H1 (cell line): Measurements from ENCODE around the gene SLC37A2. TPM values are rescaled to one million over a fixed set of nuclear protein-coding genes. Genes with fewer than 3 reads are reported as not detected.

Experiments
- CTCF ChIA-PET: fragments of 300-600 bp; sonication (Branson Sonifier 250); formaldehyde crosslinking; loops from one replicate; lab custom pipeline; 2021; ENCODE audit not compliant: partially characterized antibody; lab: Charles Lee
- POLR2A ChIA-PET: fragments of 300-600 bp; sonication (Branson Sonifier 250); formaldehyde crosslinking; loops from one replicate; lab custom pipeline; 2021; ENCODE audit warnings: inconsistent platforms; ENCODE audit not compliant: partially characterized antibody; lab: Charles Lee
- DNase-seq, 2 experiments: peaks; one replicate each; pipeline versions ENCODE4 v3.0.0 to v3.0.0-alpha.2; 2010 to 2022; ENCODE audit warnings: low spot score in 2 of 2, low read depth in 1 of 2, mixed read lengths in 1 of 2
- FAIRE-seq: peaks from 2 replicates; lab custom pipeline; 2011; peaks lifted over from hg19 to GRCh38; lab: Jason Lieb, UNC
- H2AFZ ChIP-seq: 2 replicates; pipeline ENCODE4 v1.8.1; 2012; ENCODE audit warnings: low read length, inconsistent platforms
- H2AK5ac ChIP-seq: 2 replicates; pipeline ENCODE4 v1.6.1; 2013; ENCODE audit warnings: low read depth, low read length
- H2BK120ac ChIP-seq: replicated peaks from 2 replicates; pipeline ENCODE3; 2013; ENCODE audit warnings: low read depth, low read length, inconsistent platforms
- H2BK12ac ChIP-seq: 2 replicates; pipeline ENCODE4 v1.6.1; 2013; ENCODE audit warnings: low read depth, low read length
- H2BK15ac ChIP-seq: 2 replicates; pipeline ENCODE4 v1.6.1; 2013; ENCODE audit warnings: low read length
- H2BK20ac ChIP-seq: 2 replicates; pipeline ENCODE4 v1.6.1; 2013; ENCODE audit warnings: low read length
- H2BK5ac ChIP-seq: 2 replicates; pipeline ENCODE4 v1.6.1; 2013; ENCODE audit warnings: low read depth, low read length
- H3K14ac ChIP-seq: 2 replicates; pipeline ENCODE4 v1.6.1; 2013; ENCODE audit warnings: inconsistent platforms; ENCODE audit not compliant: insufficient read length
- H3K18ac ChIP-seq: 2 replicates; pipeline ENCODE4 v1.6.1; 2013; ENCODE audit warnings: low read length; ENCODE audit errors: extremely low read depth
- H3K23ac ChIP-seq: 2 replicates; pipeline ENCODE4 v1.6.1; 2013; ENCODE audit warnings: inconsistent platforms; ENCODE audit not compliant: insufficient read length
- H3K23me2 ChIP-seq: 2 replicates; pipeline ENCODE4 v1.6.1; 2013; ENCODE audit warnings: low read depth, low read length
- H3K27ac ChIP-seq: 2 replicates; pipeline ENCODE4 v1.6.1; 2011; ENCODE audit warnings: low read depth, low read length, inconsistent platforms
- H3K27me3 ChIP-seq, 4 experiments: replicated peaks in 1 of 4; 1 replicate in 1 of 4; 2 replicates in 3 of 4; pipeline versions ENCODE4 v1.6.1 to v1.8.1; 2011 to 2013; ENCODE audit warnings: low read length in 3 of 4, mild to moderate bottlenecking in 3 of 4, inconsistent platforms in 2 of 4, mixed read lengths in 2 of 4, moderate library complexity in 1 of 4; ENCODE audit not compliant: control insufficient read depth in 3 of 4, insufficient read depth in 3 of 4; ENCODE audit errors: extremely low read depth in 1 of 4
- H3K36me3 ChIP-seq, 4 experiments: 2 replicates each; pipeline versions ENCODE4 v1.6.1 to v1.8.1; 2011 to 2013; ENCODE audit warnings: mild to moderate bottlenecking in 4 of 4, low read length in 3 of 4, moderate library complexity in 2 of 4, control low read depth in 1 of 4, inconsistent platforms in 1 of 4; ENCODE audit not compliant: insufficient read depth in 4 of 4, control insufficient read depth in 2 of 4
- H3K4ac ChIP-seq: replicated peaks from 2 replicates; pipeline ENCODE3; 2013; ENCODE audit warnings: low read length, low read depth, mixed read lengths, inconsistent platforms; ENCODE audit not compliant: insufficient read length
- H3K4me1 ChIP-seq, 4 experiments: replicated peaks in 1 of 4; 1 replicate in 1 of 4; 2 replicates in 3 of 4; pipeline versions ENCODE4 v1.6.1 to v1.8.1; 2011 to 2013; ENCODE audit warnings: low read length in 3 of 4, inconsistent platforms in 2 of 4, mixed read lengths in 1 of 4; ENCODE audit not compliant: insufficient read depth in 4 of 4, control insufficient read depth in 3 of 4
- H3K4me2 ChIP-seq, 2 experiments: 2 replicates each; pipeline versions ENCODE4 v1.6.1 to v1.8.1; 2011 to 2013; ENCODE audit warnings: low read depth in 2 of 2, low read length in 2 of 2, control low read depth in 1 of 2, inconsistent platforms in 1 of 2, mild to moderate bottlenecking in 1 of 2; ENCODE audit not compliant: insufficient read depth in 1 of 2
- H3K4me3 ChIP-seq, 4 experiments: fragments of 200-600, 300-600 bp in 1 of 4; sonication (generic), shearing (Covaris generic), sonication (Bioruptor Twin) in 1 of 4; 2 replicates each; pipeline versions ENCODE4 v1.5.1 to v1.8.1; 2011 to 2016; ENCODE audit warnings: low read length in 4 of 4, low read depth in 3 of 4, control low read depth in 2 of 4, inconsistent platforms in 2 of 4, mild to moderate bottlenecking in 2 of 4, mixed read lengths in 1 of 4, moderate library complexity in 1 of 4; ENCODE audit not compliant: insufficient read depth in 2 of 4; ENCODE audit errors: extremely low read depth in 1 of 4
- H3K56ac ChIP-seq: replicated peaks from 2 replicates; pipeline ENCODE3; 2013; ENCODE audit warnings: low read depth, mild to moderate bottlenecking, mixed read lengths, low read length, inconsistent platforms; ENCODE audit not compliant: insufficient read length
- H3K79me1 ChIP-seq: 2 replicates; pipeline ENCODE4 v1.6.1; 2013; ENCODE audit warnings: low read depth, low read length, control low read depth
- H3K79me2 ChIP-seq, 2 experiments: 2 replicates each; pipeline versions ENCODE4 v1.6.1 to v1.8.1; 2012 to 2013; ENCODE audit warnings: low read length in 2 of 2, mild to moderate bottlenecking in 2 of 2, inconsistent platforms in 1 of 2; ENCODE audit not compliant: insufficient read depth in 2 of 2, control insufficient read depth in 1 of 2
- H3K9ac ChIP-seq, 4 experiments: replicated peaks in 1 of 4; 1 replicate in 1 of 4; 2 replicates in 3 of 4; pipeline versions ENCODE4 v1.6.1 to v1.8.1; 2011 to 2013; ENCODE audit warnings: low read depth in 3 of 4, low read length in 3 of 4, control low read depth in 2 of 4, mild to moderate bottlenecking in 2 of 4, moderate library complexity in 2 of 4, inconsistent platforms in 1 of 4; ENCODE audit errors: extremely low read depth in 1 of 4
- H3K9me3 ChIP-seq, 2 experiments: 2 replicates each; pipeline versions ENCODE4 v1.6.1 to v1.8.1; 2012 to 2013; ENCODE audit warnings: mild to moderate bottlenecking in 2 of 2, moderate library complexity in 2 of 2, control low read depth in 1 of 2, inconsistent platforms in 1 of 2, low read depth in 1 of 2, low read length in 1 of 2, mixed read lengths in 1 of 2; ENCODE audit not compliant: insufficient read depth in 2 of 2
- H4K20me1 ChIP-seq, 2 experiments: replicated peaks in 1 of 2; 2 replicates each; pipeline versions ENCODE3 to v1.8.1; 2011 to 2013; ENCODE audit warnings: inconsistent platforms in 2 of 2, low read length in 2 of 2, mild to moderate bottlenecking in 1 of 2; ENCODE audit not compliant: insufficient read depth in 2 of 2, control insufficient read depth in 1 of 2
- H4K5ac ChIP-seq: 2 replicates; pipeline ENCODE4 v1.6.1; 2013; ENCODE audit warnings: low read length, low read depth, mixed read lengths, inconsistent platforms; ENCODE audit not compliant: insufficient read length
- H4K8ac ChIP-seq: 2 replicates; pipeline ENCODE4 v1.8.0; 2013; ENCODE audit warnings: mild to moderate bottlenecking, moderate library complexity, low read length, inconsistent platforms; ENCODE audit not compliant: insufficient read depth; ENCODE audit errors: extremely low read depth
- H4K91ac ChIP-seq: replicated peaks from 2 replicates; pipeline ENCODE3; 2013; ENCODE audit warnings: low read length, mixed read lengths, inconsistent platforms; ENCODE audit not compliant: insufficient read length
- BACH1 ChIP-seq: IDR thresholded peaks from 2 replicates; pipeline ENCODE4 v1.6.1; 2012; ENCODE audit warnings: low read length, improper control_type of control experiment
- CHD2 ChIP-seq: IDR thresholded peaks from 2 replicates; pipeline ENCODE4 v1.6.1; 2012; ENCODE audit warnings: low read length, improper control_type of control experiment
- GABPA ChIP-seq: IDR thresholded peaks from 2 replicates; pipeline ENCODE4 v1.6.1; 2011; ENCODE audit warnings: mild to moderate bottlenecking, low read length, moderate library complexity, borderline replicate concordance; ENCODE audit not compliant: insufficient read depth
- HDAC6 ChIP-seq: IDR thresholded peaks from one replicate; pipeline ENCODE4 v1.7.1; 2012; ENCODE audit warnings: low read depth, mild to moderate bottlenecking, inconsistent platforms, low read length, moderate library complexity
- JUND ChIP-seq: IDR thresholded peaks from 2 replicates; pipeline ENCODE4 v1.6.1; 2011; ENCODE audit warnings: mild to moderate bottlenecking, improper control_type of control experiment, low read length
- KDM5A ChIP-seq: fragments of 200-600 bp; IDR thresholded peaks from 2 replicates; pipeline ENCODE4 v1.7.1; 2012; ENCODE audit warnings: mild to moderate bottlenecking, low read length, inconsistent platforms, mixed read lengths
- POU5F1 ChIP-seq: IDR thresholded peaks from 2 replicates; pipeline ENCODE4 v1.6.1; 2011; ENCODE audit warnings: low read depth, mild to moderate bottlenecking, low read length, moderate library complexity
- RXRA ChIP-seq: IDR thresholded peaks from 2 replicates; pipeline ENCODE4 v1.6.1; 2011; ENCODE audit warnings: low read depth, mild to moderate bottlenecking, low read length, moderate library complexity; ENCODE audit not compliant: insufficient read depth
- SAP30 ChIP-seq: fragments of 300-600 bp; sonication (generic); IDR thresholded peaks from 2 replicates; pipeline ENCODE4 v1.7.1; 2012; ENCODE audit warnings: low read length, moderate library complexity, mild to moderate bottlenecking, inconsistent platforms; ENCODE audit not compliant: insufficient read depth, insufficient replicate concordance
- SIX5 ChIP-seq: IDR thresholded peaks from 2 replicates; pipeline ENCODE4 v1.6.1; 2011; ENCODE audit warnings: mild to moderate bottlenecking, low read depth, low read length
- SP2 ChIP-seq: IDR thresholded peaks from 2 replicates; pipeline ENCODE4 v1.6.1; 2012; ENCODE audit warnings: mild to moderate bottlenecking, low read length, inconsistent platforms
- WGBS, 2 experiments: shearing (Covaris generic) in 1 of 2; methylation state at CpG; one replicate each; pipeline versions ENCODE4 v1.1.6 to v1.1.7; 2013 to 2015; ENCODE audit warnings: low lambda C conversion rate in 2 of 2, mixed read lengths in 2 of 2, inconsistent platforms in 1 of 2, low coverage in 1 of 2, missing lambda C conversion rate in 1 of 2; ENCODE audit not compliant: insufficient replicate concordance in 2 of 2, insufficient coverage in 1 of 2, insufficient read length in 1 of 2; ENCODE audit errors: extremely low coverage in 1 of 2, missing lambda C conversion rate in 1 of 2; 5-methylcytosine and 5-hydroxymethylcytosine counted together
- polyA plus RNA-seq, 7 experiments: library from polyadenylated mRNA; depleted of rRNA in 3 of 7; stranded (reverse) in 5 of 7; unstranded in 2 of 7; fragments of >200 nt in 5 of 7; fragments of 200-250 nt in 2 of 7; gene quantifications; 1 replicate in 5 of 7; 2 replicates in 1 of 7; 4 replicates in 1 of 7; pipeline versions ENCODE4 v1.2.1 to v1.2.3, GENCODE V29; 2011 to 2013; ENCODE audit warnings: missing spikeins in 2 of 7, mixed read lengths in 2 of 7
- total RNA-seq: library from RNA; stranded (reverse); fragmentation: NEBNext Ultra II Directional; extraction: Animal tissue kit (Norgen Biotek cat#: 25700); gene quantifications from 2 replicates; pipeline ENCODE4 v1.2.1, GENCODE V29; 2021

SLC37A2 gene
- total and polyA plus RNA-seq, 2 of the 8 experiments (the other 6 are each of a cell fraction or from before 2014, with no cell fraction given) = 1.3 to 1.9 TPM

- Histone ChIP-seq H2BK120ac (no peak overlapping the region), H4K8ac (no peak overlapping the region), H3K4me3 (no peak overlapping the region), H3K4me2 (no peak overlapping the region), H3K27me3 (no peaks in the 10 kb centered on the region), H3K9me3 (no peaks in the 10 kb centered on the region), H2BK20ac (no peak overlapping the region), H4K91ac (no peak overlapping the region), H3K36me3 (no peaks in the 10 kb centered on the region), H3K23me2 (no peaks in the 10 kb centered on the region), H3K23ac (no peak overlapping the region), H2BK5ac (no peak overlapping the region), H2BK12ac (no peak overlapping the region), H3K14ac (no peak overlapping the region), H3K4me1 (peaks cover 0 to 3% (median 0%) of the 10 kb centered on the region in 4 experiments; a peak in 2 of 7 replicates), H3K56ac (no peak overlapping the region), H4K5ac (no peak overlapping the region), H2AK5ac (no peak overlapping the region), H2BK15ac (no peak overlapping the region), H3K18ac (no peak overlapping the region), H2AFZ (no peak overlapping the region), H3K4ac (no peak overlapping the region), H3K79me2 (no peaks in the 10 kb centered on the region), H3K9ac (no peak overlapping the region), H3K79me1 (no peaks in the 10 kb centered on the region; the same call in 1 of the 2 replicates), H3K27ac (no peak overlapping the region), H4K20me1 (no peaks in the 10 kb centered on the region)
- ChIA-PET POLR2A (interaction anchor here (1.4 kb wide), 2 partner anchors 10 to 29 kb away, joined by 4 read pairs; partner anchors contain the start of gene TMEM218), CTCF (interaction anchor here (0.9 to 29.4 kb wide), 17 partner anchors 6 to 350 kb away, joined by 3 to 486 read pairs (median 5); partner anchors contain the start of gene TMEM218)
- FAIRE-seq (no peak), DNase-seq (no peak)
- TF ChIP-seq BACH1 = no peak
- no peak for TF ChIP-seq GABPA
- TF ChIP-seq SP2 = no peak
- TF ChIP-seq POU5F1 = no peak
- no peak for TF ChIP-seq CHD2
- no peak for TF ChIP-seq JUND
- TF ChIP-seq SIX5 = no peak
- TF ChIP-seq RXRA = no peak
- no peak for TF ChIP-seq SAP30
- TF ChIP-seq KDM5A = no peak
- no peak for TF ChIP-seq HDAC6
- WGBS, 2 experiments = 91% methylated on average over 11 of the region's 11 CpGs; no CpG with 5 or more reads in 1 of the 2 experiments
These were observed 20.4 kb downstream of the SLC37A2 start for GRCh38 chr11:125083312-125084056.
